GM18507 (cell line): ENCODE measurements around the gene PARVG.

Source experiments
- DNase-seq: peaks from one replicate; pipeline ENCODE4 v3.0.0; 2011; ENCODE audit warnings: low read depth; ENCODE audit not compliant: insufficient read length; ENCODE audit errors: extremely low spot score
- FAIRE-seq: peaks from 2 replicates; lab custom pipeline; 2011; peaks lifted over from hg19 to GRCh38; lab: Jason Lieb, UNC

PARVG gene

DNA sequence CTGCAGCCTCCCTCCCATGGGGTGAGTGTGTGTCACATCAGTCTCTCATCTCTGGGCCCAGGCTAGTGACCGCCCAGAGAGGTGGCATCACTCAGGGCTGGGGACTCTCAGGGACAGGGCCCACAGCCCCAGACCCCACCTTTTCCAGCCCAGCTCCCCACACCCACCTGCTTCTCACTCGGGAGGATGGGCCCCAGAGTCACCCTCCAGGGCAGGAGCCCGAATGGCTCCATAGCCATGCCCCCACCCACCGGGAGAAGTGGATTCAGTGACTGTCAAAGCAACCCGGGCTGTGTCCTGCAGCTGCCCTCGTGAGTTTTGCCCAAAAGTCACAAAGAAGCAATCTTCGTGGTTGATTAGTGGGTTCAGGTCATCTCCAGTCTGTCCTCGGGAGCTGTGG, 26.0 kb downstream of the PARVG start:
- no peak for DNase-seq
- FAIRE-seq = no peak

DNA sequence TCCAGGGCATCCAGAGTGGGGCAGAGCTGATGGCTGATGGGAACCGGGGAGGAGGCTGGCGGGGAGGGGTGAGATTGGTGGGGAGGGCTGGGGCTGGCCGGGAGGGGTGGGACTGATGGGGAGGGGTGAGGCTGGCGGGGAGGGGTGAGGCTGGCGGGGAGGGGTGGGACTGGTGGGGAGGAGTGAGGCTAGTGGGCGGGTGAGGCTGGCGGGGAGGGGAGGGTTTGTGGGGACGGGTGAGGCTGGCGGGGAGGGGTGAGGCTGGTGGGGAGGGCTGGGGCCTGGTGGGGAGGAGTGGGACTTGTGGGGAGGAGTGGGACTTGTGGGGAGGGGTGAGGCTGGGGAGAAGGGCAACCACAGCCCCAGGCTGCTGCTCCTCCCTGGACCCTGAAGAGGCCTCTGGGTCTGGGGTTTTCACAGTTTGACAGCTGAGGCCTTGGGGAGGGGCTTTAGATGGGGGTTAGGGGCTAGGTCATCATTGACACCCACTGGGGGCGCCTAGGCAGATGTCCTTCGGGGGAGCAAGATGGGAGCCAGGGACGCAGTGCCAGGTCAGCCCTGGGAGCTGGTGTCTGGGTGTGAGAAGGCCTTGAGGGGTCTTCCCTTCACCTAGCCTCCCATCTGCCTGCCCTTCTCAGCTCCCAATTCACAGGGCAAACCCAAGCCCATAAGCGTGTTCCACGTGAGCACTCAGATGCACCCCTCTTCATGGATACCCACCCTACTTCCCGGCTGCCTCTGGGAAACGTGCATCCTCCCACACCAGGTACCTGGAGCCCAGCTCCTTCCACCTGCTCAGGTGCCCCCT, 26.7 kb downstream of the PARVG start:
- no peak for FAIRE-seq
- no peak for DNase-seq

DNA sequence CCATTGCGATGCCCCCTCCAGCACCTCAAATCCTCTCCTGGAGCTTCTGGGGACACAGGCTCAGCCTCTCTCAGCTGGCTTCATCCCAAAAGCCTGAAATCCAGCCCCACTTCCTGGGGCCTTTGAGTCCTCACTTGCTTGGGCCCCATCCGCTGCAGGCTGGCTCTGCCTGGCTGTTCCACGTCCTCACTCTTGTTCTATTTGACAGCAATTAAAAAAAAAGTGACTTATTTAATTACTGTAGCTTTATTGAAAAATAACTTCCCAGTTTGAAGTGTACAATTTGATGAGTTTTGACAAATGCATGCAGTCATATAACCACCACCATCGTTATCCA, 27.2 kb downstream of the PARVG start:
- no peak for DNase-seq

DNA sequence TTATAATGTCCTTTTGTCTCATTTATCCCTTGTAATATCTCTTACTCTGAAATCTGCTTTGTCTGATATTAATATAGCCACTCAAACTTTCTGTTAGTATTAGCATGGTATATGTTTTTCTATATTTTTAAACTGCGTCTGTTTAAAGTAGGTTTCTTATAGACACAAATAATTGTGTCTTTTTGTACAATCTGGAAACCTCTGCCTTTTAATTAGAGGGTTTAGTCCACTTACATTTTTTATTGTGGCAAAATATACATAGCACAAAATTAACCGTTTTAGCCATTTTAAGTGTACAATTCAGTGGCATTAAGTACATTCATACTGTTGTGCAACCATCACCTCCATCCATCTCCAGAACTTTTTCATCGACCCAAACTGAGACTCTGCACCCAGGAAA, 28.6 kb downstream of the PARVG start:
- no peak for FAIRE-seq

More for the DNA sequence above, 27.2 kb downstream of the PARVG start:
- FAIRE-seq = no peak

DNA sequence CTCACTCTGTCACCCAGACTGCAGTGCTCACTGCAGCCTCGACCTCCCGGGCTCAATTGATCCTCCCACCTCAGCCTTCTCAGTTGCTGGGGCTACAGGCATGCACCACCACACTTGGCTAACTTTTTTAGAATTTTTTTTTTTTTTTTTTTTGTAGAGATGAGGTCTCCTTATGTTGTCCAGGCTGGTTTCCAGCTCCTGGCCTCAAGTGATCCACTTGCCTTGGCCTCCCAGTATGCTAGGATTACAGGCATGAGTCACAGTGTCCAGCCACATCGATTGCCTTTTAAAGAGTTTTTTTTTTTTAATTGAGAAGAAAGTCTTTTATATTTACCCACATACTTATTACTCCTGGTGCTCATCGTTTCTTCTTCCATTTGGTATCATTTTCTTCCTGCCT, 30.0 kb downstream of the PARVG start:
- FAIRE-seq (no peak), DNase-seq (no peak)

More for the DNA sequence above, 28.6 kb downstream of the PARVG start:
- no peak for DNase-seq

DNA sequence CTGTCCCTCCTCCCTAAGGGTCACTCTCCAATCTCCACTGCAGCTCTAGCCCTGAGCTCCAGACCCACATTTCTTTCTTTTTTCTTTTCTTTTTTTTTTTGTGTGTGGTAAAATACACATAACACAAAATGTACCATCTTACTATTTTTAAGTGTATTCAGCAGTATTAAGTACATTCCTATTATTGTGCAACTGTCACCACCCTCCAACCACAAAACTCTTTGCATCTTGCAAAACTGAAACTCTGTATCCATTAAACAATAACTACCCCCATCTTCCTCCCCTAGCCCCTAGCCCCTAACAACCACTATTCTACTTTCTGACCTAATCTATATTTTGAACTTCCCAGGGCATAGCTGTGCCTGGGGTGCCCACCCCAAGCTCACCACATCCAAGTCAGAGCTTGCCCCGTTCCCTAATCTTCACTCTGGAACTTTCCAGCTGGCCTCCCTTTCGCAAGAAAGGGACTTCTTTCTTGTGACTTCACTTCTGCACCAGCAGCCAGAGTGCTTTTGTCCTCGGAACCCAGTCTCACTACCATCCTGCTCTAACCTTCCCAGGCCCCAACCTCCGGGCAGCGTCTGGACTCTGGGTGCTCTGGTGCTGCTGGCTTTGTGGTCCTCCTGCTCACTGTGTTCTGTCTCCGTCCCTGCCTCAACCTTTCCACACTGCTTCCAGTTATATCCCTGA, 30.7 kb downstream of the PARVG start:
- FAIRE-seq = no peak
- no peak for DNase-seq

DNA sequence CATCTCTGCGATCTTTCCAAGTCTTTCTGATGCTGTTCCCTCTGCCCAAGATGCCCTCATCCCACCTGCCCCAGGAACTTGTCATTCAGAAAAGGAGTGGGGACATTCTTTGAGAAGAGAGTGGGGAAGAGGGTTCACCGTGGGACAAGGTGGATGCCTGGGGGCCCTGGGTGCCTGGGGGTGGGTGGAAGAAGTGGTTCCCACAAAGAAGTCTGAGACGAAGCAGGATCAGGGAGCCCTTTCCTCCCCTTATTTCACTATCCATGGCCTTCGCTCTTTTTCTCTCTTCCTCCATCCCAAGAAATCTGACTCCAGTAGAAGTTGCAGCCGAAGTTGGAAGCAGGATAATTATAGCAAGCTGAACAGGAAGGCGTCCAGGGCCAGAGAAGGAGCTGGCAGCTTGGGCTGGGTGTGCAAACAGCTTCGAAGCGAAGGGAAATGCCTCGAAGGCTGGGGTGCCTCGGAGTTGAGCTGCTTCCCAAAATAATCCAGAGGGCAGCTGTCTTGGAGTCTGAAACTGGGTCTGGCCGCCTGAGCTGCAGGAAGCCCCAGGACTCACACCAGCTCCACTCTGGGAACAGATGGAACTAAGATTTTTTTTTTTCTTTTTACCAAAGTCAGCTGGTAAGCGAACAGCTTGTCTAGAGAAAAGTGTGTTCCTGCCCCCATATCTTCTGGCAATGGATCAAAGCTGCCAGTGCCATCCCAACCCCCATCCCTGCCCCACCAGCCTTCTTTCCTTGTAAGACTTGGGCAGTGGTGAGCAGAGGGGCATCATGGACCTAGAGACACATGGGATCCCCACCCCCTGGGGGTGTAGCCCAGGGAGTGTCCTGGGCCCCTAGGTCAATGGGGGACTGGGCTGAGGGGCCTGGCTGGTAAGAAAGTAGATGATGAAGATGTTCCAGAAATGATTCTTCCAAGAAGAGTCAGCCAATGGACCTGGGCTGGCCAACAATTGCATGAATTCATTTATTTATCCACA, 31.5 kb downstream of the PARVG start:
- FAIRE-seq (no peak), DNase-seq (no peak)

DNA sequence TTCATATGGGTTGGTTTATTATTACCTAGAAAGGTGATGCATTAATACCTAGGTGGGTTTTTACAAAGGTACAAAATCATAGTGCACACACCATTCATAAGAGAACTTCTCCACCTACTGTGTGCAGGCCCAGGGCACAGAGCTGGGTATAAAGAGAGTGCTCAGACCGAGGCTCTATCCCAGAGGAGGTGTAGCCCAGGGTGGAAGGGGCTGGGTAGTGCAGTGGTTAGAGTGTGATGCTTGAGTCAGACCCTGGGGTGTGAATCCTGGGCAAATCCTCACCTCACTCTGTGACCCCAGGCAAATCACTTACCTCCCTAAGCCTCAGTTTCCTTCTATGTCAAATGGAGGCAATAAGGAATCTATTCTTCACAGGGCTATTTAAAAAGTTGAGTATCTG, 32.2 kb downstream of the PARVG start:
- FAIRE-seq = no peak

DNA sequence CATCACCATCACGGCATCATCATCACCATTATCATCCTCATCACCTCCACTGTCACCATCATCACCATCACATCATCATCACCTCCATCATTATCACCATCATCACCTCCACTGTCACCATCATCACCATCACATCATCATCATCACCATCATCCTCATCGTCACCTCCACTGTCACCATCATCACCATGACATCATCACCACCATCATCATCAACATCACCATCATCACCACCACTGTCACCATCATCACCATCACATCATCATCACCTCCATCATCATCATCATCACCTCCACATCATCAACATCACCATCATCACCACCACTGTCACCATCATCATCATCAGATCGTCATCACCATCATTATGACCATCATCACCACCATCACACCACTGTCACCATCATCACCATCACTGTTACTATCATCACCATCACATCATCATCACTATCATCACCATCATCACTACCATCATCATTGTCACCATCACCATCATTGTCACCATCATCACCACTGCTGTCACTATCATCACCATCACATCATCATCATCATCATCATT, 32.8 kb downstream of the PARVG start:
- DNase-seq (no peak), FAIRE-seq (peak; percentile 52)

More for the DNA sequence above, 32.2 kb downstream of the PARVG start:
- no peak for DNase-seq

DNA sequence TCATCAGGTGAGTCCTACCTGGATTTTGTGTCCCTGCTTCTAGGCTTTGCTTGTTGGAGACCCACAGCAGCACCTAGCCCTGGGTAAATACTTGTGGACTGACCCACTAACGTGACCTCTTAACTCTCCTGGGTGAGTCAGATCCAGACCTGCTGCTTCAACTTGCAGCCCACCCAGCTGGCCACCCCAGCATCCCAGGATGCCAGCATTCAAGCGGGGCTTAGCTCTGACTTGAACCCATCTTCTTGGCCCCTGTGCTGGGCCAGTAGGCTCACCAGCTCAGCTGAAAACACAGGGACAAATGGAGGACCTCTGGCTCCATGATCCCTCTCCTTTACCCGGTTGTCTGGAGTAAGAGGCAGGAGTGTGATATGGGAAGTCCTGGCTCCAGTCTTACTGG, 33.5 kb downstream of the PARVG start:
- no peak for DNase-seq
- FAIRE-seq = no peak

DNA sequence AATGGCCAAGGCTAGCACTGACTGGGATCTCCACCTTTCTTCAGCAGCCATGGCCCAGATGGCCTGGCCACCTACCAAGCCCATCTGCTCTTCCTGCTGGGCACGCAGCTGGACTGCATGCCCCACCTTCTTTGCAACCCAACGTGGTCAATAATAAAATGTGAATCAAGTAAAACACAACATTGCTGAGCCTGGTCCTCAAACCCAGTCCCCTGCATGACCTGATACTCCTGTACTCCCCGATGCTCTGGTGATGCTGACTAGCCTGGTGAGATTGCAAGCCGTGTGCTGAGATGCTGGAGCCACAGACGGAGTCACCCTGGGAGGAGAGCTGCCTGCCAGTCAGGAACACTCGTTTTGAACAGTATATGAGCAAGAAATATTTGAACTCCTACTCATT, 34.0 kb downstream of the PARVG start:
- no peak for DNase-seq
- no peak for FAIRE-seq

DNA sequence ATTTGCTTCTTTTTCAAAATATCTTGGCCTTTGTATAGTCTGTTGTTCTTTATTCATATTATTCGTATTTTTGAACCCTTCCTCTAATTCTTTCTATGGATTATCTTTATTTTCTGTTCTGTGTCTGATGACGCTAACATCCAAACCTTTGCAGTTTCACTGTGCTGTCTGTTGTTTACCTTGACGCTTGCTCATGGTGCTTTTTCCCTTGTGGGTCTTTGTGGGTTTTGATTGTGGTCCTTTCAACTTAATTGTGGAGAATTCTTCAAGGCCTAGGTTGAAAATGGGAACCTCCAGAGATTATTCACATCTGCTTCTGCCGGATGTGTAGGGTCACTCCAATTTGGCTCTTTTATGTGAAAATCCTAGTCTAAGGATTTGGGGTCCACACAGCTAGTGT, 34.6 kb downstream of the PARVG start:
- FAIRE-seq = no peak
- DNase-seq = no peak

DNA sequence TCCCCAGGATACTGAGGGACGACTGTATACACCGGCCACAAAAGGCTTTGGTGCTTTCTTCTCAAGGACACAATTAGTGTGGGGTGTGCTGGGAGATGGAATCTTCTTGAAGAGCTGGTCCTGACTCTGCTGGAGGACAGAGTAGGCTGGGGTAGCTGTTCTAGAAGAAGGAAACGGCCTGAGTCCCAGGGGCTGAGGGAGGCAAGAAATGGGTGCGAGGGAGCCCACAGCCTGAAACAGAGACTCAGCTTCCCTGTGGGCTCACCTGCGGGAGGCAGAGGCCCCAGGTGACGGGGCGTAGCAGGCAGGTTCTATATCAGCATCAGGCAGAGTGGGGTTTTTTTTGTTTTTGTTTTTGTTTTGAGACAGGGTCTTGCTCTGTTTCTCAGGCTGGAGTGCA, 36.6 kb downstream of the PARVG start:
- DNase-seq = no peak
- no peak for FAIRE-seq

DNA sequence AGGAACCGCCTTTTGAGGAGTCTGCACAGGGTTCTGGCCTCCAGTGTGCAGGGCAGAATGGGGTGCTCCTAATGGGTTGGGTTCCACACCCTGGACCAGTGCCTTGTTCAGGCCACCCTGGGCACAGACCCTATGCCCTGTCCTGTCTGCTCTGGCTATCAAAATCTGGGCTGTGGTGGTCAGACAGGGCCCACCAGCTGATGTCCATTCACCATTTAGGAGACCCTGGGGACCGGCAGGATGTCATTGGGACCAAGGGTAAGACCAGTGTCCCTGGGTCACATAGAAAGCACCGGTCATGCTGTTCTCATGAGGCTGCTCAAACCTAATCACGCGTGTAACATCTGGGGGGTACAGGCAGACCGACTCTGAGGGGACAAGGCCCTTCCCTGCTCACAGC, 37.3 kb downstream of the PARVG start:
- DNase-seq = no peak
- no peak for FAIRE-seq

DNA sequence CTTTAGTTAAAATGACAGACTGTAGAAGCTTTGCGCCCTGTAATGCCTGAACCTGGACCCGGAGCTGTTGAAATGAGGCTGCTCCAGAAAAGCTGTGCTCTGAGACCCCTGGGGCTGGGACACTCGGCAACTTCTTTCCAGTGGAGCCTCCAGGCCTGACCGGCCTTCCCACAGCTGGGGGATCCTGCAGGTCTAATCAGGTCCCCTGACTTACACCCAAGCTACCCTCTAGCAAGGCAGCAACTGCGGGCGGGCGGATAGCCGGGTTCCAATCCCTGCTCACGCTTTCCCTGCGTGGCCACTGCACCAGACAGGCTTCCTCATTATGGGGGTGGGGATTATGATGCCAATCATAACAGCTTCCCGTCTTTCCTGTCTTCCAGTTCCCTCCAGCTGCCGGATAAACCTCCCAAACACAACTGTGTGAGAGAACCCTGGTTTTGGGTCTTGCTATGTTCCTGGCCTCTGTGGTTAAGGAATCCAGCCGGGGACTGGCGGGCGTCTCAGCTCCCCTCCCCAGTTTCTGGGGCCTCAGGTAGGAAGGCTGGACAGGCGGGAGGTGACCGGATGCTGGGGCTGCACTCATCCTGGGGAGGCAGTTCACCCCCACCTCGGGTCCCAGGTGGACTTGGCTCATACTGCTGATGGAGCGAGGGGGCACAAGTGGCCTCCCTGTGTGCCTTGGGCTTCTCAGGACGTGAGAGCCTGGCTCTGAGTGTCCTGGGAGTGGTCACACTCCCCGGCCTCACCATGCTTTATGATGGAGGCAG, 38.6 kb downstream of the PARVG start:
- no peak for FAIRE-seq

DNA sequence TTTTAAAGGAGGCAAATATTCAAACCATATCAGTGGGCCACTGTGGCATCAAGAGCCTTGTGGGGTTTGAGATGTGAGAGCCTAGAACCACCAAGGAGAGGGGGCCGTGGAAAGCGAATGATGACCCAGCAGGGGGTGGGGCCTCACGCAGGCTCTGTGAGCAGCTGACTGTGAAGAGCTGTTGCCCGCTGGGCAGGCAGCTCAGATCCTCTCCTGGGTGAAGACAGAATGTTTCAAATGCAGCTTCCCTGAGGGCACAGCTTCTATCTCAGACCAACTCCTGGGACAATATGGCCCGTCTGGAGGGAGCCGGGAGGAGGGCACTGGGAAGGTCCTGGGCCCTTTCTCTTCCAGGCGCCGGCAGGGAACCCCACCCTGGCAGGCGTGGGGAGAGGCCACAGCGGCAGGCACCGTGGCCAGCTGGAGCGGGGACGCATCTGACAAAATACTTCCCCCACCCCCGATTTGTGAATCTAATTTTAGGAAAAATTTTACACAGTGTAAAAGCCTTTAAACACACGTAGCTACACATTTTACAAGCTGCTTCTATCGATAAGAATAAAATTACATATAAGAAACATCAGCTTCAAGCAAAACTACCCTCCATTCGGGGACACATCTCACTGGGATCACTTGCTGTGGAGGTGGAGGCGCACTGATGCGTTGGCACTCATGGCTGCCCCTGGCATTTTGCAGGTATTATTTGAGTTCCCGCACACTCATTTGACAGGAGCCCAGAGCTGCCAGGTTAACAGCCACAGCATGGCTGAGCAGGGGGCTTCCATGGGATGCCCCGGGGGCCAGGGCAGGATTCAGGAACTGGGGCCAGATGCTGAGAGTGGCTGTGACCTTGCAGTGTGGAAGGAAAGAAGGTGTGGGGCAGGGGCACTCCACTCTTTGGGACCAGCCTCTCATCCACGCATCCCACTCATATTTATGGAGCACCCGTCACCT, 40.3 kb downstream of the PARVG start:
- FAIRE-seq (no peak), DNase-seq (no peak)

More for the DNA sequence above, 38.6 kb downstream of the PARVG start:
- DNase-seq = no peak

DNA sequence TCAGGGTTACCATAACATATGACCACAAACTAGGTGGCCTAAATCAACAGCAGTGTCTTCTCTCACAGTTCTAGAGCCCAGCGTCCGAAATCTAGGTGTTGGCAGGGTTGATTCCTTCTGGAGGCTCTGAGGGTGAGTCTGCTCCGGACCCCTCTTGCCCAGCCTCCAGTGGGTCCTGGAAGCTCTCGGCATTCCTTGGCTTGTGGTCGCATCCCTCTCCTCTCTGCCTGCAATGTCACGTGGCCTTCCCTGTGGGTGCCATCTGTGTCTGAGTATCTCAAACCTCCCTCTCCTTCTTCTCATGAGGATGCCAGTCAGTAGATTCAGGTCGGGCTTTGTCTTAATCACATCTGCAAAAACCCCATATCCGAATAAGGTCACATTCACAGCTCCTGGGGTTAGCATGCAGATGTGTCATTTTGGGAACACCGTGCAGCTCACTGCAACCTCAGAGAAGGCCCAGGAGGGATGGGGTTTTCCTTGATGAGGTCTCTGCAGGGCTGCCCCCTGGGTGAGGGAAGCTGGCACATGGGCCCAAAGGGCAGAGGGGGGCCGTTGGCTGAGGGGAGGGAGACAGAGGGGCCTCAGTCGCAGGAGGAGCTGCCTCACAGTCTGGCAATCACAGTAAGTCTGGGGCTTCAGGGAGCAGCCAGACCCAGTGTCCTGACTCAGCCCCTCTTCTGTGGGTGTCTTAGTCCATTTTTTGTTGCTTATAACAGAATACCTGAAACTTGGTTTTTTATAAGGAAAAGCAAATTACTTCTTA, 41.2 kb downstream of the PARVG start:
- no peak for DNase-seq
- FAIRE-seq = no peak
